ENCODE measurements around the gene TAOK2.
"Not testable (repeated sequence)": the region's sequence is repeated elsewhere in the genome, so short reads cannot be mapped to it uniquely, and the experiment has no call there.

Gene TAOK2

GRCh38 chr16:29973384-29974246 is at the start of gene TAOK2:
TAOK2 (plus strand) TSS chr16:29973868; CDS start chr16:29977773, 3,905 bp downstream.
- Histone ChIP-seq H3K4me1 (ENCODE audit: control insufficient read depth in 1 of 2, insufficient read depth in 2 of 2, low read length in 2 of 2) (peaks cover 31 to 33% of the 10 kb centered on the region in 2 donors), H3K36me3 (ENCODE audit: control insufficient read depth in 1 of 2, insufficient read depth in 2 of 2, low read length in 2 of 2) (peaks cover 9 to 29% of the 10 kb centered on the region in 2 donors), H3K27me3 (ENCODE audit: control insufficient read depth in 1 of 2, insufficient read depth in 2 of 2, low read length in 2 of 2) (no peaks in the 10 kb centered on the region), H3K27ac (ENCODE audit: low read depth, low read length) (peak within 1 kb of the TSS; percentile 82), H3K4me3 (ENCODE audit: low read depth in 1 of 2, low read length in 2 of 2) (peak within 1 kb of the TSS; percentile 95 to 96), H3K9ac (ENCODE audit: low read depth in 1 of 2, low read length in 2 of 2) (peak within 1 kb of the TSS; percentile 88 to 91), H3K9me3 (ENCODE audit: control insufficient read depth in 1 of 2, low read length in 2 of 2) (no peaks in the 10 kb centered on the region)

- no peak overlapping the region for H3K27ac ChIP-seq (ENCODE audit: low read depth, low read length)
- peak overlapping the region; percentile 68 to 84 for H3K9ac ChIP-seq (ENCODE audit: low read depth in 1 of 2, low read length in 2 of 2)
- H3K4me3 ChIP-seq (ENCODE audit: low read depth in 1 of 2, low read length in 2 of 2) = peak overlapping the region; percentile 94
- H3K4me1 ChIP-seq (ENCODE audit: control insufficient read depth in 1 of 2, insufficient read depth in 2 of 2, low read length in 2 of 2) = peaks cover 19 to 24% of the 10 kb centered on the region in 2 donors
- no peaks in the 10 kb centered on the region for H3K9me3 ChIP-seq (ENCODE audit: control insufficient read depth in 1 of 2, low read length in 2 of 2)
- peaks cover 9 to 18% of the 10 kb centered on the region in 2 donors for H3K36me3 ChIP-seq (ENCODE audit: control insufficient read depth in 1 of 2, insufficient read depth in 2 of 2, low read length in 2 of 2)
- H3K27me3 ChIP-seq (ENCODE audit: control insufficient read depth in 1 of 2, insufficient read depth in 2 of 2, low read length in 2 of 2) = no peaks in the 10 kb centered on the region
Observed at GRCh38 chr16:29925105-29925756, 48.4 kb upstream of the TAOK2 start.

- Histone ChIP-seq H3K4me3 (ENCODE audit: low read depth in 1 of 2, low read length in 2 of 2) (peak within 1 kb of the TSS; percentile 94), H3K9ac (ENCODE audit: low read depth in 1 of 2, low read length in 2 of 2) (peak within 1 kb of the TSS; percentile 68 to 84), H3K4me1 (ENCODE audit: control insufficient read depth in 1 of 2, insufficient read depth in 2 of 2, low read length in 2 of 2) (peaks cover 19 to 24% of the 10 kb centered on the region in 2 donors), H3K27me3 (ENCODE audit: control insufficient read depth in 1 of 2, insufficient read depth in 2 of 2, low read length in 2 of 2) (no peaks in the 10 kb centered on the region), H3K36me3 (ENCODE audit: control insufficient read depth in 1 of 2, insufficient read depth in 2 of 2, low read length in 2 of 2) (peaks cover 3 to 11% of the 10 kb centered on the region in 2 donors), H3K9me3 (ENCODE audit: control insufficient read depth in 1 of 2, low read length in 2 of 2) (no peaks in the 10 kb centered on the region), H3K27ac (ENCODE audit: low read depth, low read length) (peak within 1 kb of the TSS; percentile 81)
Observed at GRCh38 chr16:29925781-29926710, 47.6 kb upstream of the TAOK2 start, which contains the start of gene KCTD13. KCTD13 (minus strand) TSS chr16:29926226; CDS start chr16:29926033, 193 bp downstream.

GRCh38 chr16:29926711-29927052 is 47.0 kb upstream of the TAOK2 start:
- peaks cover 0 to 8% of the 10 kb centered on the region in 2 donors for H3K36me3 ChIP-seq (ENCODE audit: control insufficient read depth in 1 of 2, insufficient read depth in 2 of 2, low read length in 2 of 2)
- H3K4me3 ChIP-seq (ENCODE audit: low read depth in 1 of 2, low read length in 2 of 2) = peak overlapping the region; percentile 94
- H3K27ac ChIP-seq (ENCODE audit: low read depth, low read length) = peak overlapping the region; percentile 81
- peaks cover 19 to 24% of the 10 kb centered on the region in 2 donors for H3K4me1 ChIP-seq (ENCODE audit: control insufficient read depth in 1 of 2, insufficient read depth in 2 of 2, low read length in 2 of 2)
- no peaks in the 10 kb centered on the region for H3K27me3 ChIP-seq (ENCODE audit: control insufficient read depth in 1 of 2, insufficient read depth in 2 of 2, low read length in 2 of 2)
- H3K9ac ChIP-seq (ENCODE audit: low read depth in 1 of 2, low read length in 2 of 2) = peak overlapping the region; percentile 68 to 83
- H3K9me3 ChIP-seq (ENCODE audit: control insufficient read depth in 1 of 2, low read length in 2 of 2) = no peaks in the 10 kb centered on the region

- Histone ChIP-seq H3K9me3 (ENCODE audit: control insufficient read depth in 1 of 2, low read length in 2 of 2) (no peaks in the 10 kb centered on the region), H3K9ac (ENCODE audit: low read depth in 1 of 2, low read length in 2 of 2) (peak overlapping the region; percentile 68 to 83), H3K4me1 (ENCODE audit: control insufficient read depth in 1 of 2, insufficient read depth in 2 of 2, low read length in 2 of 2) (peaks cover 19 to 24% of the 10 kb centered on the region in 2 donors), H3K27ac (ENCODE audit: low read depth, low read length) (no peak overlapping the region), H3K27me3 (ENCODE audit: control insufficient read depth in 1 of 2, insufficient read depth in 2 of 2, low read length in 2 of 2) (no peaks in the 10 kb centered on the region), H3K36me3 (ENCODE audit: control insufficient read depth in 1 of 2, insufficient read depth in 2 of 2, low read length in 2 of 2) (peaks cover 0 to 8% of the 10 kb centered on the region in 2 donors), H3K4me3 (ENCODE audit: low read depth in 1 of 2, low read length in 2 of 2) (peak overlapping the region; percentile 94)
Observed at GRCh38 chr16:29927070-29927905, 46.4 kb upstream of the TAOK2 start.

- not testable (repeated sequence) for H3K4me1 ChIP-seq (ENCODE audit: control insufficient read depth in 1 of 2, insufficient read depth in 2 of 2, low read length in 2 of 2); H3K9me3 ChIP-seq (ENCODE audit: control insufficient read depth in 1 of 2, low read length in 2 of 2); H3K4me3 ChIP-seq (ENCODE audit: low read depth in 1 of 2, low read length in 2 of 2); H3K36me3 ChIP-seq (ENCODE audit: control insufficient read depth in 1 of 2, insufficient read depth in 2 of 2, low read length in 2 of 2); H3K27ac ChIP-seq (ENCODE audit: low read depth, low read length); H3K9ac ChIP-seq (ENCODE audit: low read depth in 1 of 2, low read length in 2 of 2); H3K27me3 ChIP-seq (ENCODE audit: control insufficient read depth in 1 of 2, insufficient read depth in 2 of 2, low read length in 2 of 2)
Observed at GRCh38 chr16:29931750-29932149, 41.9 kb upstream of the TAOK2 start.

- Histone ChIP-seq H3K27me3 (ENCODE audit: control insufficient read depth in 1 of 2, insufficient read depth in 2 of 2, low read length in 2 of 2) (no peaks in the 10 kb centered on the region), H3K9me3 (ENCODE audit: control insufficient read depth in 1 of 2, low read length in 2 of 2) (peaks cover 3 to 5% of the 10 kb centered on the region in 2 donors), H3K4me3 (ENCODE audit: low read depth in 1 of 2, low read length in 2 of 2) (no peak overlapping the region), H3K36me3 (ENCODE audit: control insufficient read depth in 1 of 2, insufficient read depth in 2 of 2, low read length in 2 of 2) (no peaks in the 10 kb centered on the region), H3K9ac (ENCODE audit: low read depth in 1 of 2, low read length in 2 of 2) (no peak overlapping the region), H3K27ac (ENCODE audit: low read depth, low read length) (no peak overlapping the region), H3K4me1 (ENCODE audit: control insufficient read depth in 1 of 2, insufficient read depth in 2 of 2, low read length in 2 of 2) (peaks cover 12 to 18% of the 10 kb centered on the region in 2 donors)
Observed at GRCh38 chr16:29940656-29941055, 33.0 kb upstream of the TAOK2 start.

GRCh38 chr16:29943846-29944799 is 29.5 kb upstream of the TAOK2 start:
- Histone ChIP-seq H3K36me3 (ENCODE audit: control insufficient read depth in 1 of 2, insufficient read depth in 2 of 2, low read length in 2 of 2) (no peaks in the 10 kb centered on the region), H3K27me3 (ENCODE audit: control insufficient read depth in 1 of 2, insufficient read depth in 2 of 2, low read length in 2 of 2) (no peaks in the 10 kb centered on the region), H3K27ac (ENCODE audit: low read depth, low read length) (peak overlapping the region; percentile 76), H3K9ac (ENCODE audit: low read depth in 1 of 2, low read length in 2 of 2) (no peak overlapping the region), H3K4me3 (ENCODE audit: low read depth in 1 of 2, low read length in 2 of 2) (peak overlapping the region in 1 of 2 donors; percentile 9), H3K9me3 (ENCODE audit: control insufficient read depth in 1 of 2, low read length in 2 of 2) (peaks cover 3 to 5% of the 10 kb centered on the region in 2 donors), H3K4me1 (ENCODE audit: control insufficient read depth in 1 of 2, insufficient read depth in 2 of 2, low read length in 2 of 2) (peaks cover 12 to 18% of the 10 kb centered on the region in 2 donors)
